H9 (cell line): Measurements from ENCODE around the gene PBOV1. TPM values are rescaled to one million over a fixed set of nuclear protein-coding genes. Genes with fewer than 3 reads are reported as not detected.

Experiments
- DNase-seq: peaks from one replicate; pipeline ENCODE4 v3.0.0-alpha.2; 2017
- H2AFZ ChIP-seq: one replicate; pipeline ENCODE4 v1.6.1; 2013; ENCODE audit warnings: mild to moderate bottlenecking, low read length, control low read depth, moderate library complexity
- H2AK5ac ChIP-seq: 2 replicates; pipeline ENCODE4 v1.6.1; 2013; ENCODE audit warnings: low read length, control low read depth, mixed read lengths; ENCODE audit not compliant: insufficient read length
- H2BK120ac ChIP-seq: one replicate; pipeline ENCODE4 v1.6.1; 2013; ENCODE audit warnings: low read depth, mild to moderate bottlenecking, low read length, control low read depth, inconsistent platforms; ENCODE audit not compliant: poor library complexity, severe bottlenecking
- H2BK12ac ChIP-seq: 2 replicates; pipeline ENCODE4 v1.6.1; 2013; ENCODE audit warnings: low read length, control low read depth, mixed read lengths, low read depth; ENCODE audit not compliant: insufficient read length
- H2BK15ac ChIP-seq: 2 replicates; pipeline ENCODE4 v1.6.1; 2013; ENCODE audit warnings: low read depth, low read length, control low read depth
- H2BK20ac ChIP-seq: one replicate; pipeline ENCODE4 v1.6.1; 2013; ENCODE audit warnings: low read depth, mild to moderate bottlenecking, low read length, control low read depth, inconsistent platforms; ENCODE audit not compliant: poor library complexity, severe bottlenecking
- H2BK5ac ChIP-seq: 2 replicates; pipeline ENCODE4 v1.6.1; 2013; ENCODE audit warnings: low read length, control low read depth, mixed read lengths; ENCODE audit not compliant: insufficient read length
- H3K14ac ChIP-seq: 2 replicates; pipeline ENCODE4 v1.6.1; 2013; ENCODE audit warnings: low read length, control low read depth; ENCODE audit not compliant: insufficient read depth
- H3K18ac ChIP-seq: 2 replicates; pipeline ENCODE4 v1.6.1; 2013; ENCODE audit warnings: low read depth, mild to moderate bottlenecking, mixed read lengths, low read length, control low read depth; ENCODE audit not compliant: insufficient read length
- H3K23ac ChIP-seq: 2 replicates; pipeline ENCODE4 v1.6.1; 2013; ENCODE audit warnings: low read length, control low read depth, mixed read lengths, low read depth; ENCODE audit not compliant: insufficient read length
- H3K23me2 ChIP-seq: 2 replicates; pipeline ENCODE4 v1.6.1; 2013; ENCODE audit warnings: low read depth, mild to moderate bottlenecking, mixed read lengths, low read length, control low read depth; ENCODE audit not compliant: insufficient read length, poor library complexity, severe bottlenecking
- H3K27ac ChIP-seq: 2 replicates; pipeline ENCODE4 v1.5.1; 2013; ENCODE audit warnings: low read length, control low read depth, mixed read lengths, low read depth; ENCODE audit not compliant: insufficient read length
- H3K27me3 ChIP-seq: 2 replicates; pipeline ENCODE4 v1.6.1; 2013; ENCODE audit warnings: low read length, control low read depth, inconsistent platforms; ENCODE audit not compliant: insufficient read depth
- H3K4ac ChIP-seq: 2 replicates; pipeline ENCODE4 v1.6.1; 2013; ENCODE audit warnings: low read depth, mild to moderate bottlenecking, control low read depth, inconsistent platforms, low read length, moderate library complexity
- H3K4me1 ChIP-seq: 2 replicates; pipeline ENCODE4 v1.6.1; 2013; ENCODE audit warnings: low read length, control low read depth, inconsistent platforms; ENCODE audit not compliant: insufficient read depth
- H3K4me2 ChIP-seq: 2 replicates; pipeline ENCODE4 v1.6.1; 2013; ENCODE audit warnings: low read length, control low read depth, mixed read lengths; ENCODE audit not compliant: insufficient read length, insufficient read depth
- H3K56ac ChIP-seq: 2 replicates; pipeline ENCODE4 v1.6.1; 2013; ENCODE audit warnings: low read depth, mild to moderate bottlenecking, mixed read lengths, low read length, control low read depth; ENCODE audit not compliant: insufficient read length
- H3K79me1 ChIP-seq: 2 replicates; pipeline ENCODE4 v1.6.1; 2013; ENCODE audit warnings: low read depth, mild to moderate bottlenecking, moderate library complexity, low read length, control low read depth, inconsistent platforms; ENCODE audit not compliant: insufficient read depth, poor library complexity, severe bottlenecking
- H3K79me2 ChIP-seq: 2 replicates; pipeline ENCODE4 v1.6.1; 2013; ENCODE audit warnings: low read length, control low read depth, inconsistent platforms; ENCODE audit not compliant: insufficient read depth
- H3K9ac ChIP-seq: 2 replicates; pipeline ENCODE4 v1.6.1; 2013; ENCODE audit warnings: low read length, control low read depth, mixed read lengths; ENCODE audit not compliant: insufficient read length; ENCODE audit errors: extremely low read depth
- H3K9me3 ChIP-seq: one replicate; pipeline ENCODE4 v1.6.1; 2013; ENCODE audit warnings: low read depth, low read length, inconsistent platforms; ENCODE audit not compliant: control insufficient read depth
- H3T11ph ChIP-seq: one replicate; pipeline ENCODE4 v1.6.1; 2013; ENCODE audit warnings: mild to moderate bottlenecking, low read length, control low read depth, inconsistent platforms
- H4K20me1 ChIP-seq: one replicate; pipeline ENCODE4 v1.6.1; 2013; ENCODE audit not compliant: control insufficient read depth, insufficient read length, insufficient read depth
- H4K5ac ChIP-seq: 2 replicates; pipeline ENCODE4 v1.6.1; 2013; ENCODE audit warnings: low read depth, mild to moderate bottlenecking, mixed read lengths, low read length, control low read depth; ENCODE audit not compliant: insufficient read length
- H4K8ac ChIP-seq: replicated peaks from 2 replicates; pipeline ENCODE4 v1.6.1; 2013; ENCODE audit warnings: low read length, control low read depth, mixed read lengths, low read depth; ENCODE audit not compliant: insufficient read length
- H4K91ac ChIP-seq: 2 replicates; pipeline ENCODE4 v1.6.1; 2013; ENCODE audit warnings: low read depth, mild to moderate bottlenecking, moderate library complexity, mixed read lengths, low read length, control low read depth; ENCODE audit not compliant: insufficient read length
- H3K27ac Mint-ChIP-seq, 3 experiments: 2 replicates in 2 of 3; 3 replicates in 1 of 3; pipeline ENCODE4 v1.8.0; 2020 to 2021; ENCODE audit warnings: mixed read lengths in 3 of 3, mild to moderate bottlenecking in 1 of 3, moderate library complexity in 1 of 3
- H3K27me3 Mint-ChIP-seq: 2 replicates; pipeline ENCODE4 v1.8.0; 2021; ENCODE audit warnings: low read depth, mild to moderate bottlenecking, moderate library complexity, mixed read lengths
- H3K36me3 Mint-ChIP-seq, 3 experiments: 2 replicates in 2 of 3; 3 replicates in 1 of 3; pipeline ENCODE4 v1.8.0; 2020 to 2021; ENCODE audit warnings: low read depth in 3 of 3, mixed read lengths in 3 of 3; ENCODE audit not compliant: insufficient read depth in 1 of 3
- H3K4me1 Mint-ChIP-seq, 2 experiments: 2 replicates each; pipeline ENCODE4 v1.8.0; 2020; ENCODE audit warnings: mixed read lengths in 2 of 2
- H3K4me3 Mint-ChIP-seq, 2 experiments: 2 replicates in 1 of 2; 3 replicates in 1 of 2; pipeline ENCODE4 v1.8.0; 2020 to 2021; ENCODE audit warnings: mild to moderate bottlenecking in 2 of 2, mixed read lengths in 2 of 2, moderate library complexity in 1 of 2
- H3K9me3 Mint-ChIP-seq, 2 experiments: 2 replicates in 1 of 2; 3 replicates in 1 of 2; pipeline ENCODE4 v1.8.0; 2020; ENCODE audit warnings: mild to moderate bottlenecking in 2 of 2, mixed read lengths in 2 of 2, moderate library complexity in 1 of 2
- WGBS: extraction: QIAGEN DNeasy Blood & Tissue Kit; methylation state at CpG from one replicate; pipeline ENCODE4 v1.1.7; 2013; ENCODE audit warnings: missing lambda C conversion rate, low lambda C conversion rate, mixed read lengths; ENCODE audit not compliant: insufficient read length; ENCODE audit errors: extremely low coverage; 5-methylcytosine and 5-hydroxymethylcytosine counted together
- total RNA-seq: library from RNA; stranded (reverse); gene quantifications from 2 replicates; pipeline ENCODE4 v1.2.1, GENCODE V29; 2021
- TF ChIP-seq, protein P1 (sequence below): fragments of 200-600 bp; sonication (generic); conservative IDR thresholded peaks from 3 replicates; pipeline ENCODE4 v1.8.0; 2021; ENCODE audit warnings: antibody characterized with exemption, mild to moderate bottlenecking

The PBOV1 gene
- total RNA-seq, 1 experiment from 2014 or later = not detected

DNA sequence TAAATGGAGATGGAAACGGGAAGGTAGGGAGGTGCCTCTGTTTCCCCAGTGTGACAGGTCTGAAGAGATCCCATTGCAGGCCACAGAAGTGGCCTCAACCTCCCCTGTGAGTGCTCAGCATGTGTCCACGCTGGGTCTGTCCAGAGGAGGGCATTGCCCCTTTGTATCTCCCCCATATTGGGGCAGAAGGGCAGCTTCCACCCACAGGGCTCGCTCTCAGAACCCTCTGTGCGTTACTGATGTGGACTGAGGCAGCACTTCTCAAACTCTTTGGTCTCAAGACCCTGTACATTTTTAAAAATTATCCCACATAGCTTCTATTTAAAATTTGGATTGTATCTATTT is 34.5 kb downstream of the PBOV1 start:
- DNase-seq = no peak
- Histone ChIP-seq H3K27me3 (no peaks in the 10 kb centered on the region), H2AK5ac (no peak overlapping the region), H4K91ac (no peak overlapping the region), H3K27ac (peak overlapping the region; percentile 59), H4K20me1 (no peaks in the 10 kb centered on the region), H2BK120ac (no peak overlapping the region), H3K4ac (no peak overlapping the region), H2BK5ac (no peak overlapping the region), H2BK20ac (no peak overlapping the region), H4K8ac (no peak overlapping the region), H2BK12ac (no peak overlapping the region), H3K14ac (no peak overlapping the region), H3K4me1 (peaks cover 7% of the 10 kb centered on the region), H3T11ph (no peak overlapping the region), H3K9ac (no peak overlapping the region), H4K5ac (no peak overlapping the region), H3K23me2 (no peaks in the 10 kb centered on the region), H3K56ac (no peak overlapping the region), H2AFZ (no peak overlapping the region), H3K4me2 (peak overlapping the region; percentile 30), H3K79me1 (no peaks in the 10 kb centered on the region), H2BK15ac (no peak overlapping the region; the same call in 1 of the 2 replicates), H3K18ac (no peak overlapping the region), H3K79me2 (no peaks in the 10 kb centered on the region), H3K23ac (no peak overlapping the region), H3K9me3 (no peaks in the 10 kb centered on the region)
- TF ChIP-seq, protein P1, sequence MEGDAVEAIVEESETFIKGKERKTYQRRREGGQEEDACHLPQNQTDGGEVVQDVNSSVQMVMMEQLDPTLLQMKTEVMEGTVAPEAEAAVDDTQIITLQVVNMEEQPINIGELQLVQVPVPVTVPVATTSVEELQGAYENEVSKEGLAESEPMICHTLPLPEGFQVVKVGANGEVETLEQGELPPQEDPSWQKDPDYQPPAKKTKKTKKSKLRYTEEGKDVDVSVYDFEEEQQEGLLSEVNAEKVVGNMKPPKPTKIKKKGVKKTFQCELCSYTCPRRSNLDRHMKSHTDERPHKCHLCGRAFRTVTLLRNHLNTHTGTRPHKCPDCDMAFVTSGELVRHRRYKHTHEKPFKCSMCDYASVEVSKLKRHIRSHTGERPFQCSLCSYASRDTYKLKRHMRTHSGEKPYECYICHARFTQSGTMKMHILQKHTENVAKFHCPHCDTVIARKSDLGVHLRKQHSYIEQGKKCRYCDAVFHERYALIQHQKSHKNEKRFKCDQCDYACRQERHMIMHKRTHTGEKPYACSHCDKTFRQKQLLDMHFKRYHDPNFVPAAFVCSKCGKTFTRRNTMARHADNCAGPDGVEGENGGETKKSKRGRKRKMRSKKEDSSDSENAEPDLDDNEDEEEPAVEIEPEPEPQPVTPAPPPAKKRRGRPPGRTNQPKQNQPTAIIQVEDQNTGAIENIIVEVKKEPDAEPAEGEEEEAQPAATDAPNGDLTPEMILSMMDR = no peak
- Mint-ChIP-seq H3K27ac (peak overlapping the region in 1 of 3 experiments; percentile 93; a peak in 1 of 7 replicates), H3K9me3 (no peaks in the 10 kb centered on the region), H3K4me1 (peaks cover 44 to 46% of the 10 kb centered on the region in 2 experiments), H3K36me3 (peaks cover 0 to 14% (median 4%) of the 10 kb centered on the region in 3 experiments; a peak in 5 of 7 replicates), H3K4me3 (no peak overlapping the region), H3K27me3 (no peaks in the 10 kb centered on the region; the same call in 1 of the 2 replicates)
- WGBS = no CpG with 5 or more reads among the region's 4 CpGs
